Fibroblast of lung (primary cell): ENCODE measurements around the gene TRPM7. TPM values are rescaled to one million over a fixed set of nuclear protein-coding genes. Genes with fewer than 3 reads are reported as not detected.
A peak's percentile ranks its signal among the peaks of the same experiment; 100 is the strongest.

Experiments
- DNase-seq, 2 donors: peaks; one replicate each; pipeline versions ENCODE4 v3.0.0 to v3.0.0-alpha.2; 2010; ENCODE audit warnings: low read depth in 2 of 2
- H2AFZ ChIP-seq: 2 replicates; pipeline ENCODE4 v1.5.1; 2012; ENCODE audit warnings: low read length, control low read depth, inconsistent platforms
- H3K27ac ChIP-seq: 2 replicates; pipeline ENCODE4 v1.5.1; 2011; ENCODE audit warnings: low read length, control low read depth; ENCODE audit not compliant: insufficient read depth
- H3K27me3 ChIP-seq: 2 replicates; pipeline ENCODE4 v1.5.1; 2011; ENCODE audit warnings: mild to moderate bottlenecking, low read length; ENCODE audit not compliant: control insufficient read depth, insufficient read depth
- H3K36me3 ChIP-seq: 2 replicates; pipeline ENCODE4 v1.5.1; 2011; ENCODE audit warnings: low read length; ENCODE audit not compliant: control insufficient read depth, insufficient read depth
- H3K4me1 ChIP-seq: 2 replicates; pipeline ENCODE4 v1.5.1; 2011; ENCODE audit warnings: low read length; ENCODE audit not compliant: control insufficient read depth, insufficient read depth; ENCODE audit errors: extremely low read depth
- H3K4me2 ChIP-seq: 2 replicates; pipeline ENCODE4 v1.5.1; 2011; ENCODE audit warnings: low read length, control low read depth; ENCODE audit not compliant: insufficient read depth; ENCODE audit errors: extremely low read depth
- H3K4me3 ChIP-seq, 4 experiments: fragments of 200-600 bp in 1 of 4; sonication (generic) in 1 of 4; replicated peaks in 1 of 4; 2 replicates each; pipeline ENCODE4 v1.5.1; 2011 to 2016; ENCODE audit warnings: low read length in 4 of 4, low read depth in 3 of 4, mild to moderate bottlenecking in 3 of 4, control low read depth in 2 of 4, inconsistent platforms in 1 of 4, mixed read lengths in 1 of 4; ENCODE audit not compliant: insufficient read depth in 1 of 4; ENCODE audit errors: control extremely low read depth in 1 of 4
- H3K79me2 ChIP-seq: 2 replicates; pipeline ENCODE4 v1.5.1; 2012; ENCODE audit warnings: mild to moderate bottlenecking, low read length, inconsistent platforms; ENCODE audit not compliant: control insufficient read depth, insufficient read depth
- H3K9ac ChIP-seq: 2 replicates; pipeline ENCODE4 v1.5.1; 2011; ENCODE audit warnings: mild to moderate bottlenecking, low read length, control low read depth; ENCODE audit not compliant: insufficient read depth
- H3K9me3 ChIP-seq: 2 replicates; pipeline ENCODE4 v1.5.1; 2012; ENCODE audit warnings: low read depth, low read length; ENCODE audit not compliant: control insufficient read depth, insufficient read depth
- H4K20me1 ChIP-seq: 2 replicates; pipeline ENCODE4 v1.5.1; 2011; ENCODE audit warnings: low read length; ENCODE audit not compliant: control insufficient read depth, insufficient read depth; ENCODE audit errors: extremely low read depth
- CTCF ChIP-seq, 2 donors: IDR thresholded peaks in 1 of 2; conservative IDR thresholded peaks in 1 of 2; 1 replicate in 1 of 2; 2 replicates in 1 of 2; pipeline ENCODE4 v1.5.1; 2011 to 2012; ENCODE audit warnings: low read length in 2 of 2, control low read depth in 1 of 2, inconsistent platforms in 1 of 2, low read depth in 1 of 2, mild to moderate bottlenecking in 1 of 2
- EZH2 ChIP-seq: IDR thresholded peaks from 2 replicates; pipeline ENCODE4 v1.5.1; 2012; ENCODE audit warnings: low read length, control low read depth, mild to moderate bottlenecking; ENCODE audit errors: missing control alignments
- polyA plus RNA-seq, 2 donors: library from polyadenylated mRNA; depleted of rRNA in 1 of 2; stranded (reverse) in 1 of 2; unstranded in 1 of 2; fragments of >200 nt; gene quantifications; 2 replicates each; pipeline ENCODE4 v1.2.1, GENCODE V29; 2011 to 2012; ENCODE audit warnings: missing spikeins in 1 of 2
- total RNA-seq: library from RNA; depleted of rRNA; stranded (reverse); fragments of >200 nt; gene quantifications from 2 replicates; pipeline ENCODE4 v1.2.1, GENCODE V29; 2014

The TRPM7 gene
- total and polyA plus RNA-seq, 2 donors (not counting 1 experiment from before 2014, with no cell fraction given) = 30.3 to 64.4 TPM

GRCh38 chr15:50562735-50563640 is 123.6 kb downstream of the TRPM7 start:
- Histone ChIP-seq H3K4me2 (no peak overlapping the region), H3K27ac (no peak overlapping the region), H3K79me2 (no peaks in the 10 kb centered on the region), H3K9ac (no peak overlapping the region), H3K4me1 (no peaks in the 10 kb centered on the region), H4K20me1 (no peaks in the 10 kb centered on the region), H3K4me3 (no peak overlapping the region), H3K27me3 (no peaks in the 10 kb centered on the region), H2AFZ (no peak overlapping the region), H3K9me3 (no peaks in the 10 kb centered on the region), H3K36me3 (no peaks in the 10 kb centered on the region)
- peak in 1 of 2 donors; percentile 66 for DNase-seq
- TF ChIP-seq EZH2 (no peak), CTCF (conservative IDR thresholded peaks at IDR 0.05 in 1 of 2, IDR thresholded peaks at IDR 0.05 in 1 of 2; ENCODE audit: low read depth in 1 of 2, low read length in 2 of 2) (no peak)

GRCh38 chr15:50558012-50558411 is 128.6 kb downstream of the TRPM7 start:
- Histone ChIP-seq H3K27me3 (no peaks in the 10 kb centered on the region), H3K79me2 (no peaks in the 10 kb centered on the region), H3K4me3 (no peak overlapping the region), H2AFZ (no peak overlapping the region), H3K9me3 (no peaks in the 10 kb centered on the region), H3K27ac (no peak overlapping the region), H3K36me3 (no peaks in the 10 kb centered on the region), H4K20me1 (no peaks in the 10 kb centered on the region), H3K4me1 (no peaks in the 10 kb centered on the region), H3K9ac (no peak overlapping the region), H3K4me2 (no peak overlapping the region)
- DNase-seq = no peak
- TF ChIP-seq EZH2 (no peak), CTCF (conservative IDR thresholded peaks at IDR 0.05 in 1 of 2, IDR thresholded peaks at IDR 0.05 in 1 of 2; ENCODE audit: low read depth in 1 of 2, low read length in 2 of 2) (no peak)

- H3K4me2 ChIP-seq = no peak overlapping the region
- no peak overlapping the region for H2AFZ ChIP-seq
- H3K4me3 ChIP-seq = no peak overlapping the region
- H3K36me3 ChIP-seq = no peaks in the 10 kb centered on the region
- H4K20me1 ChIP-seq = no peaks in the 10 kb centered on the region
- no peak overlapping the region for H3K9ac ChIP-seq
- H3K79me2 ChIP-seq = no peaks in the 10 kb centered on the region
- no peaks in the 10 kb centered on the region for H3K9me3 ChIP-seq
- no peaks in the 10 kb centered on the region for H3K4me1 ChIP-seq
- H3K27me3 ChIP-seq = no peaks in the 10 kb centered on the region
- no peak for DNase-seq
- TF ChIP-seq EZH2 (no peak), CTCF (conservative IDR thresholded peaks at IDR 0.05 in 1 of 2, IDR thresholded peaks at IDR 0.05 in 1 of 2; ENCODE audit: low read depth in 1 of 2, low read length in 2 of 2) (no peak)
- H3K27ac ChIP-seq = no peak overlapping the region
These were observed 129.8 kb downstream of the TRPM7 start for GRCh38 chr15:50556642-50557371.
